Esophagus muscularis mucosa (tissue), 4 donors: ENCODE results near the gene ANKFY1.

Source experiments
- EP300 ChIP-seq: sonication (generic); formaldehyde crosslinking; IDR thresholded peaks from one replicate; pipeline ENCODE4 v1.6.1; 2017; ENCODE audit warnings: antibody characterized with exemption
- POLR2A ChIP-seq: fragments of 450-650 bp; IDR thresholded peaks from one replicate; pipeline ENCODE4 v1.6.1; 2017; ENCODE audit warnings: antibody characterized with exemption, moderate library complexity, mild to moderate bottlenecking, low read depth
- TF ChIP-seq, protein P1 (sequence below), 3 experiments: fragments of 200-600 bp in 2 of 3; fragments of 450-650 bp in 1 of 3; sonication (generic) in 2 of 3; IDR thresholded peaks; one replicate each; pipeline ENCODE4 v1.5.1; 2017 to 2019; ENCODE audit warnings: antibody characterized with exemption in 3 of 3, mild to moderate bottlenecking in 2 of 3, moderate library complexity in 1 of 3

- TF ChIP-seq, protein P1, sequence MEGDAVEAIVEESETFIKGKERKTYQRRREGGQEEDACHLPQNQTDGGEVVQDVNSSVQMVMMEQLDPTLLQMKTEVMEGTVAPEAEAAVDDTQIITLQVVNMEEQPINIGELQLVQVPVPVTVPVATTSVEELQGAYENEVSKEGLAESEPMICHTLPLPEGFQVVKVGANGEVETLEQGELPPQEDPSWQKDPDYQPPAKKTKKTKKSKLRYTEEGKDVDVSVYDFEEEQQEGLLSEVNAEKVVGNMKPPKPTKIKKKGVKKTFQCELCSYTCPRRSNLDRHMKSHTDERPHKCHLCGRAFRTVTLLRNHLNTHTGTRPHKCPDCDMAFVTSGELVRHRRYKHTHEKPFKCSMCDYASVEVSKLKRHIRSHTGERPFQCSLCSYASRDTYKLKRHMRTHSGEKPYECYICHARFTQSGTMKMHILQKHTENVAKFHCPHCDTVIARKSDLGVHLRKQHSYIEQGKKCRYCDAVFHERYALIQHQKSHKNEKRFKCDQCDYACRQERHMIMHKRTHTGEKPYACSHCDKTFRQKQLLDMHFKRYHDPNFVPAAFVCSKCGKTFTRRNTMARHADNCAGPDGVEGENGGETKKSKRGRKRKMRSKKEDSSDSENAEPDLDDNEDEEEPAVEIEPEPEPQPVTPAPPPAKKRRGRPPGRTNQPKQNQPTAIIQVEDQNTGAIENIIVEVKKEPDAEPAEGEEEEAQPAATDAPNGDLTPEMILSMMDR (IDR thresholded peaks at IDR 0.05): no peak
- TF ChIP-seq POLR2A: no peak
- TF ChIP-seq EP300: no peak
These were observed 81.7 kb downstream of the ANKFY1 start for GRCh38 chr17:4182043-4182442.
